GM12878 (cell line): ENCODE results near the gene ATXN1. TPM values are rescaled to one million over a fixed set of nuclear protein-coding genes. Genes with fewer than 3 reads are reported as not detected.

Experiments used
- ATAC-seq: fragments of 200-7000 bp; cut with Tn5 transposase; 3 replicates; pipeline ENCODE4 v1.9.1; 2020; ENCODE audit warnings: mild to moderate bottlenecking, moderate library complexity
- BruUV-seq: library from RNA; stranded (reverse); fragments of 400-500 nt; replicated peaks from 2 replicates; lab custom pipeline; 2021; lab: Mats Ljungman, UMichigan
- CTCF ChIA-PET: fragments of 300-600 bp; sonication (Branson Sonifier 250); formaldehyde crosslinking; extraction: SDS; loops from one replicate; lab custom pipeline; 2021; ENCODE audit warnings: inconsistent platforms; lab: Yijun Ruan, JAX
- POLR2A ChIA-PET: fragments of 350-600 bp; formaldehyde crosslinking; extraction: SDS; loops from one replicate; lab custom pipeline; 2021; ENCODE audit warnings: inconsistent platforms; lab: Charles Lee
- RAD21 ChIA-PET: fragments of 300-600 bp; sonication (Branson Sonifier 250); formaldehyde crosslinking; loops from one replicate; lab custom pipeline; 2023; ENCODE audit warnings: antibody characterized with exemption; ENCODE audit not compliant: unreplicated experiment; lab: Charles Lee
- SMC1A ChIA-PET: fragments of 300-600 bp; sonication (Branson Sonifier 250); formaldehyde crosslinking; loops from one replicate; lab custom pipeline; 2023; ENCODE audit not compliant: unreplicated experiment, uncharacterized antibody; lab: Charles Lee
- DNase-seq: peaks from one replicate; pipeline ENCODE4 v3.0.0-alpha.2; 2011; ENCODE audit warnings: low read depth, low spot score
- FAIRE-seq: peaks from 3 replicates; lab custom pipeline; 2011; peaks lifted over from hg19 to GRCh38; lab: Jason Lieb, UNC
- H2AFZ ChIP-seq: 2 replicates; pipeline ENCODE4 v1.6.0; 2011; ENCODE audit warnings: low read depth, low read length, control low read depth; ENCODE audit not compliant: control insufficient read depth
- H3K27ac ChIP-seq: 2 replicates; pipeline ENCODE4 v1.5.1; 2011; ENCODE audit warnings: control low read depth; ENCODE audit not compliant: control insufficient read depth, insufficient read depth
- H3K27me3 ChIP-seq, 2 experiments: replicated peaks in 1 of 2; 2 replicates each; pipeline versions ENCODE4 v1.6.0 to v1.6.1; 2011; ENCODE audit warnings: low read length in 1 of 2; ENCODE audit not compliant: control insufficient read depth in 2 of 2, insufficient read depth in 2 of 2
- H3K36me3 ChIP-seq, 2 experiments: 2 replicates each; pipeline ENCODE4 v1.5.1; 2011; ENCODE audit warnings: low read length in 1 of 2; ENCODE audit not compliant: control insufficient read depth in 2 of 2, insufficient read depth in 2 of 2
- H3K4me1 ChIP-seq: 2 replicates; pipeline ENCODE4 v1.6.1; 2011; ENCODE audit warnings: mild to moderate bottlenecking, low read length, moderate library complexity, mixed read lengths; ENCODE audit not compliant: control insufficient read depth, insufficient read depth
- H3K4me2 ChIP-seq: 2 replicates; pipeline ENCODE4 v1.6.0; 2011; ENCODE audit warnings: control low read depth; ENCODE audit not compliant: control insufficient read depth, insufficient read depth
- H3K4me3 ChIP-seq: fragments of 200-600 bp; sonication (generic); 2 replicates; pipeline ENCODE4 v1.5.1; 2016
- H3K79me2 ChIP-seq: 2 replicates; pipeline ENCODE4 v1.6.0; 2011; ENCODE audit warnings: low read length; ENCODE audit not compliant: control insufficient read depth, insufficient read depth
- H3K9ac ChIP-seq: 2 replicates; pipeline ENCODE4 v1.8.0; 2011; ENCODE audit warnings: low read length, control low read depth, mixed read lengths; ENCODE audit not compliant: control insufficient read depth, insufficient read depth
- H3K9me3 ChIP-seq: replicated peaks from 3 replicates; pipeline ENCODE4 v1.5.1; 2011; ENCODE audit warnings: mild to moderate bottlenecking, low read length; ENCODE audit not compliant: control insufficient read depth, insufficient read depth
- H4K20me1 ChIP-seq: 2 replicates; pipeline ENCODE4 v1.6.0; 2011; ENCODE audit not compliant: control insufficient read depth, insufficient read depth
- ASH2L ChIP-seq: fragments of 300-600, 200-600 bp; sonication (generic); IDR thresholded peaks from 2 replicates; pipeline ENCODE4 v1.6.1; 2017; ENCODE audit warnings: low read depth, mild to moderate bottlenecking, borderline replicate concordance
- CEBPB ChIP-seq, 2 experiments: fragments of 150-350 bp in 1 of 2; IDR thresholded peaks; 2 replicates each; pipeline ENCODE4 v1.6.1; 2012 to 2014; ENCODE audit warnings: low read depth in 2 of 2, low read length in 2 of 2, borderline replicate concordance in 1 of 2, inconsistent platforms in 1 of 2
- CHD1 ChIP-seq: IDR thresholded peaks from 2 replicates; pipeline ENCODE4 v1.6.1; 2012; ENCODE audit warnings: low read depth, low read length, improper control_type of control experiment
- DPF2 ChIP-seq: fragments of 450-650 bp; IDR thresholded peaks from 2 replicates; pipeline ENCODE4 v1.6.1; 2017; ENCODE audit warnings: mild to moderate bottlenecking
- ESRRA ChIP-seq: IDR thresholded peaks from 2 replicates; pipeline ENCODE4 v1.6.1; 2012; ENCODE audit warnings: mild to moderate bottlenecking, low read length, improper control_type of control experiment
- GATAD2B ChIP-seq: fragments of 450-650 bp; conservative IDR thresholded peaks from 2 replicates; pipeline ENCODE4 v1.6.1; 2017; ENCODE audit warnings: low read depth, mild to moderate bottlenecking, moderate library complexity
- IKZF1 ChIP-seq: fragments of 450-650 bp; conservative IDR thresholded peaks from 2 replicates; pipeline ENCODE4 v1.6.1; 2017; ENCODE audit warnings: antibody characterized with exemption, mild to moderate bottlenecking
- IKZF2 ChIP-seq, 2 experiments: fragments of 450-650 bp; IDR thresholded peaks; 2 replicates each; pipeline ENCODE4 v1.6.1; 2017; ENCODE audit warnings: mild to moderate bottlenecking in 2 of 2, moderate library complexity in 2 of 2
- IRF4 ChIP-seq: IDR thresholded peaks from 2 replicates; pipeline ENCODE4 v1.6.1; 2011; ENCODE audit warnings: low read depth, low read length
- IRF5 ChIP-seq: fragments of 450-650 bp; IDR thresholded peaks from 2 replicates; pipeline ENCODE4 v1.6.1; 2017; ENCODE audit warnings: borderline replicate concordance
- KAT2A ChIP-seq: conservative IDR thresholded peaks from 2 replicates; pipeline ENCODE4 v1.6.1; 2011; ENCODE audit warnings: low read depth, low read length; ENCODE audit not compliant: control insufficient read depth
- NFXL1 ChIP-seq: fragments of 450-650 bp; IDR thresholded peaks from 2 replicates; pipeline ENCODE4 v1.6.1; 2017; ENCODE audit warnings: antibody characterized with exemption, mild to moderate bottlenecking, borderline replicate concordance
- RAD21 ChIP-seq: IDR thresholded peaks from 2 replicates; pipeline ENCODE4 v1.6.1; 2011; ENCODE audit warnings: mild to moderate bottlenecking, low read depth, low read length, moderate library complexity; ENCODE audit not compliant: insufficient read depth
- RAD51 ChIP-seq: fragments of 450-650 bp; IDR thresholded peaks from 2 replicates; pipeline ENCODE4 v1.6.1; 2016; ENCODE audit warnings: moderate library complexity, mild to moderate bottlenecking, inconsistent platforms
- SKIL ChIP-seq: fragments of 450-650 bp; IDR thresholded peaks from 2 replicates; pipeline ENCODE4 v1.6.1; 2017; ENCODE audit warnings: mild to moderate bottlenecking, low read depth, inconsistent platforms; ENCODE audit not compliant: poor library complexity, severe bottlenecking
- SMAD5 ChIP-seq: IDR thresholded peaks from 2 replicates; pipeline ENCODE4 v1.6.1; 2016; ENCODE audit warnings: antibody characterized with exemption, low read depth
- SUZ12 ChIP-seq: fragments of 200-600 bp; sonication (generic); IDR thresholded peaks from one replicate; pipeline ENCODE4 v1.6.1; 2018; ENCODE audit warnings: antibody characterized with exemption, mild to moderate bottlenecking; ENCODE audit not compliant: unreplicated experiment
- TCF7 ChIP-seq: IDR thresholded peaks from 2 replicates; pipeline ENCODE4 v1.6.1; 2014; ENCODE audit warnings: antibody characterized with exemption, borderline replicate concordance
- ZNF207 ChIP-seq: fragments of 450-650 bp; IDR thresholded peaks from 2 replicates; pipeline ENCODE4 v1.6.1; 2014; ENCODE audit warnings: antibody characterized with exemption, mild to moderate bottlenecking, borderline replicate concordance
- WGBS: methylation state at CpG from one replicate; pipeline ENCODE4 v1.1.6; 2016; ENCODE audit warnings: low lambda C conversion rate; ENCODE audit not compliant: insufficient replicate concordance, insufficient coverage; ENCODE audit errors: missing lambda C conversion rate; 5-methylcytosine and 5-hydroxymethylcytosine counted together
- in situ Hi-C: fragments of 300-500 bp; cut with MboI; formaldehyde crosslinking; loops from 9 replicates; pipeline ENCODE4 v1.14.3; 2018; ENCODE audit warnings: mixed read lengths
- intact Hi-C: fragments of 100-400 bp; cut with micrococcal nuclease; formaldehyde crosslinking; loops from one replicate; pipeline ENCODE4 v1.14.2; 2022; ENCODE audit not compliant: unreplicated experiment
- polyA plus RNA-seq, 11 experiments: library from polyadenylated mRNA; depleted of rRNA in 4 of 11; unstranded in 6 of 11; stranded (reverse) in 5 of 11; fragments of >200 nt; fragmentation: Nextera tagmentation in 4 of 11; fragmentation: Illumina TruSeq in 1 of 11; extraction: Ambion mirVana in 4 of 11; extraction: Trizol in 1 of 11; gene quantifications; 1 replicate in 1 of 11; 2 replicates in 10 of 11; pipeline versions ENCODE4 v1.2.1 to v1.2.3, GENCODE V29; 2011 to 2016; ENCODE audit warnings: inconsistent platforms in 2 of 11, missing spikeins in 2 of 11, low read depth in 1 of 11
- total RNA-seq, 4 experiments: library from RNA; depleted of rRNA in 3 of 4; stranded (reverse); fragments of >200 nt in 3 of 4; fragmentation: Illumina TruSeq in 1 of 4; extraction: Trizol in 1 of 4; gene quantifications; 2 replicates each; pipeline versions ENCODE4 v1.2.1 to v1.2.3, GENCODE V29; 2013 to 2021

The ATXN1 gene
- total and polyA plus RNA-seq, 10 of the 15 experiments (the other 5 are each of a cell fraction or from before 2014, with no cell fraction given) = 12.2 to 51.2 (median 20.5) TPM

- Histone ChIP-seq H3K4me3 (no peak overlapping the region), H2AFZ (no peak overlapping the region), H3K9ac (no peak overlapping the region), H4K20me1 (no peaks in the 10 kb centered on the region), H3K27me3 (no peaks in the 10 kb centered on the region), H3K36me3 (no peaks in the 10 kb centered on the region), H3K4me2 (no peak overlapping the region), H3K9me3 (no peaks in the 10 kb centered on the region; the same call in 2 of the 3 replicates), H3K27ac (no peak overlapping the region), H3K79me2 (no peaks in the 10 kb centered on the region), H3K4me1 (peaks cover 17% of the 10 kb centered on the region)
- POLR2A ChIA-PET = interaction anchor here (1.8 kb wide), 1 partner anchor 14 kb away, joined by 4 read pairs; no protein-coding TSS in a partner anchor
- CTCF ChIA-PET = no interaction called here
- in situ Hi-C loops = no loop called here
- WGBS = 77% methylated on average over 5 of the region's 5 CpGs
- intact Hi-C loops = no loop called here
- no TSS peak for BruUV-seq
- SMC1A ChIA-PET = interaction anchor here (0.9 to 7.3 kb wide), 6 partner anchors 10 to 216 kb away, joined by 3 to 28 read pairs (median 4); no protein-coding TSS in a partner anchor
- ATAC-seq (no peak), DNase-seq (no peak), FAIRE-seq (no peak)
- RAD21 ChIA-PET = interaction anchor here (1.1 kb wide), 2 partner anchors 13 to 31 kb away, joined by 3 read pairs; no protein-coding TSS in a partner anchor
- TF ChIP-seq IRF4 (no peak), TCF7 (no peak), KAT2A (no peak), IKZF2 (IDR thresholded peaks at IDR 0.05) (no peak), ZNF207 (no peak), ASH2L (no peak), IRF5 (no peak), SKIL (no peak), NFXL1 (no peak), SUZ12 (no peak), RAD51 (no peak), DPF2 (no peak), IKZF1 (no peak), SMAD5 (no peak), GATAD2B (no peak), CHD1 (no peak), CEBPB (IDR thresholded peaks at IDR 0.05; ENCODE audit: borderline replicate concordance in 1 of 2, low read depth in 2 of 2, low read length in 2 of 2) (no peak), RAD21 (no peak), ESRRA (no peak)
Observed at GRCh38 chr6:16727996-16728395, 33.3 kb downstream of the ATXN1 start.
